OCI-LY7 (cell line): Measurements from ENCODE around the gene UPF2.

Source experiments
- EZH2phosphoT487 ChIP-seq: fragments of 200-600 bp; sonication (generic); IDR thresholded peaks from 2 replicates; pipeline ENCODE4 v1.6.1; 2018; ENCODE audit warnings: low read depth, borderline replicate concordance, mild to moderate bottlenecking, mixed run types, antibody characterized with exemption, low read length, moderate library complexity, mixed read lengths
- TF ChIP-seq, protein P1 (sequence below): fragments of 200-600 bp; sonication (generic); conservative IDR thresholded peaks from 2 replicates; pipeline ENCODE4 v1.5.1; 2014; ENCODE audit warnings: mild to moderate bottlenecking, antibody characterized with exemption, low read length, moderate library complexity, mixed read lengths

GRCh38 chr10:11881477-11882417, 160.9 kb downstream of the UPF2 start:
- TF ChIP-seq, protein P1, sequence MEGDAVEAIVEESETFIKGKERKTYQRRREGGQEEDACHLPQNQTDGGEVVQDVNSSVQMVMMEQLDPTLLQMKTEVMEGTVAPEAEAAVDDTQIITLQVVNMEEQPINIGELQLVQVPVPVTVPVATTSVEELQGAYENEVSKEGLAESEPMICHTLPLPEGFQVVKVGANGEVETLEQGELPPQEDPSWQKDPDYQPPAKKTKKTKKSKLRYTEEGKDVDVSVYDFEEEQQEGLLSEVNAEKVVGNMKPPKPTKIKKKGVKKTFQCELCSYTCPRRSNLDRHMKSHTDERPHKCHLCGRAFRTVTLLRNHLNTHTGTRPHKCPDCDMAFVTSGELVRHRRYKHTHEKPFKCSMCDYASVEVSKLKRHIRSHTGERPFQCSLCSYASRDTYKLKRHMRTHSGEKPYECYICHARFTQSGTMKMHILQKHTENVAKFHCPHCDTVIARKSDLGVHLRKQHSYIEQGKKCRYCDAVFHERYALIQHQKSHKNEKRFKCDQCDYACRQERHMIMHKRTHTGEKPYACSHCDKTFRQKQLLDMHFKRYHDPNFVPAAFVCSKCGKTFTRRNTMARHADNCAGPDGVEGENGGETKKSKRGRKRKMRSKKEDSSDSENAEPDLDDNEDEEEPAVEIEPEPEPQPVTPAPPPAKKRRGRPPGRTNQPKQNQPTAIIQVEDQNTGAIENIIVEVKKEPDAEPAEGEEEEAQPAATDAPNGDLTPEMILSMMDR, result 0 out of 2 replicates have a peak, but pooled peaks have one; percentile 15
- TF ChIP-seq EZH2phosphoT487, result no peak
